Hindlimb muscle (tissue), 1 donor: ENCODE data around the gene PNPLA3. TPM values are rescaled to one million over a fixed set of nuclear protein-coding genes. Genes with fewer than 3 reads are reported as not detected.
"Not testable (repeated sequence)": the region's sequence is repeated elsewhere in the genome, so short reads cannot be mapped to it uniquely, and the experiment has no call there.

Experiments used
- DNase-seq: peaks from one replicate; pipeline ENCODE4 v3.0.0-alpha.2; 2013
- polyA plus RNA-seq: library from polyadenylated mRNA; unstranded; fragments of 120-200 nt; gene quantifications from one replicate; pipeline ENCODE4 v1.2.1, GENCODE V29; 2013; ENCODE audit not compliant: insufficient read length

PNPLA3 gene
- polyA plus RNA-seq, 1 donor, result 0.39 TPM

DNA sequence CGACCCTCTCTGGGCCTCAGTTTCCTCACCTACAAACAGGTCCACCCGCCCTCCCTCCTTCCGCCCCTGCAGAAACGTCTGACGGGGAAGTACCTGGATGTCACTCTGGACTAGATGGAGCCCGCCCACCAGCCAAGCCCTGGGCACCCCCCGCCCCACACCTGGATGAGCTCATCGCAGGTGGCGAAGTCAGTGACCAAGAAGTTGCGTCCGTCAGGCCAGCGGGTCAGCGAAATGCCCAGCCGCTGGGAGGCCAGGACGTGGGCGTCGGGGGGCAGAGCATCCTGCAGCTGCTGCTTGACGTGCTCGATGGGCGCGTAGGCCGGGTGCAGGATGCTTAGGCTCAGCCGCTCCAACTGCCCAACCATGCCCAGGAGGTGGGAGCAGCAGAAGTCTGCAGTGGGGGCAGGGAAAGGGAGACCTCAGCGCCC, 32.7 kb upstream of the PNPLA3 start:
- DNase-seq, result no peak

DNA sequence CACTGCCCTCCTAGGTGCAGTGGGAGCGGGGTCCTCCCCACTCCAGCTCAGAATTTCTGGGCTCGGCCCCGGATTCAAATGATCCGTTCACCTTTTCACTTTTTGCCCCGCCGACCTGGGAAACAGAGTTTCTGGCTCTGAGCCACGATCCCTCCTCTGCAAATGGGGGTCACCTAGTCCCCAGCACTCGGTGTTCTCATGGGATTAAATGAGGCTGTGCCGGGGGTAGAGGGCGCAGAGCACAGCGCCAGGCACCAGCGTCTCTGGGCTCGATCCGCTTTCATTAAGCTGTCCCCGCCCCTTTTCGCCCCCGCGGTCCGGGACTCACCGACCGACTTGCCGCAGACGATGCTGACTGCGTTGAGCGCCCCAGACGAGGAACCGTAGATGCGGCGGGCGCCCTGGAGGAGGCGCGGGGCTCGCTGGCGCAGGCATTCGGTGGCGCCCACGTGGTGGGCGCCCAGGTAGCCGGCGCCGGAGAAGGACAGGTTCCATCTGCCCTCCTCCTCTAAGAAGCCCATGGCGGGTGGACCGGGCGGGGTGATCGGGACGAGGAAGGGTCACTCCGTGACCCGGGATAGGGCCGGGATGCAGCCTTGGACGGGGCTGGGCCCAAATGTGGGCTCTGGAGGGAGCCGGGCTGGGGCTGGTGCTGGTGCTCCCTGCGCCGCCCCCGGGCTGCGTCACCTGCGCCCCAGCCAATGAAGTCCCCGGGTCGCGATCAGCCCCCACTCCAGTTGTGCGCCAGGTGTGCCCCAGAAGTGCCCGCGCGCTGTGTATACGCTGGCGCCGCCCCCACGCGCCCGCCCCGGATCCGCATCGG, 32.0 kb upstream of the PNPLA3 start, which contains the start of gene PNPLA5:
TSS of gene PNPLA5 (minus strand) at position 654 of the 823 bp plus-strand sequence. CDS start at position 521, 133 bp downstream.
- DNase-seq, result no peak

DNA sequence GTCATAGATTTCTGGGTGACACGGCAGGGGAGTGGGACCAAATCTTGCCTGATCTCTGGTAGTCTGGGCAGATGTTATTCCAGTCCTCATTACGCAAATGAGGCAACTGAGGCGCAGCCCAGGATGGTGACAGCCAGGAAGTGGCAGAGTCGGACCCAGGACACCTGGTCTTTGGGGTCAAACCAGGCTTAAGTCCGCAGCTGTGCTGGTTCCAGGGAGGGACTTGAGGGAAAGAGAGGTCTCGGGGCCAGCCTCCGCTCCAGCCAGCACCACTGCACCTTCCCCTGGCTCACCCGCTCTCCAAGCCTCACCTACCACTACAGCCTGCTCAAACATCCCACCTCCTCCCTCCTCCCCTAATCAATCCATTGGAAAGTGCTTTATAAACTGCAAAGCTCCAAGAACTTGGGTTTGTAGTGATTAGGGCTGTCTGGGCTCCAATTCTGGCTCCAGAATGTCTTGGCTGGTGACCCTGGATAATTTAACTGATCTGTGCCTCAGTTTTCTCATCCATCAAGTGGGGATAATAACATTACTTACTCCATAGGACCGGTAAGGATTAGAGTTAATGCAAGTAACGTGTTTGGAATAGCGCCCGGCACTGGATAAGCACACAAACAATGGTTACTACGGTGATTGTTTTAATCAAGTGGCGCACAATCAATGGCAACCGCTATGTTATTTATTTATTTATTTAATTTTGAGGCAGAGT, 31.3 kb upstream of the PNPLA3 start:
- DNase-seq, result no peak

DNA sequence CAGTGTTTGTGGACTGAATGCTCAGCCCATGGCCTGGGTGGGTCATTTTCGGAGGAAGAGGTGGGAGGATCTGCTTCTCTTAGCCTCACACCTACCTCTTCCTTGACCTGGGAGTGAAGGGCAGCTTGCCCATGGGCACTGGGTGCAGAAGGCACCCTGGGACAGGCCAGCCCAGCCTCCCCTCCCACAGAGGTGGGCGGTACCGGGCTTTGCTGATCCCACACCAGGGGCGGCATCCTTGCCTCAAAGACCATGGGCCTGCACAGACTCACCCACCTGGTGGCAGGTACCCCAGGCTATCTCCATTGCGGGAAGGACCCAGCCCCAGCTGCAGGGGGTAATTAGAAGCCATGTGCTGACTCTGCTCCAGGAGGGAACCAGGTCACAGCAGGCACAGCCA, 30.3 kb upstream of the PNPLA3 start:
- DNase-seq, result no peak

DNA sequence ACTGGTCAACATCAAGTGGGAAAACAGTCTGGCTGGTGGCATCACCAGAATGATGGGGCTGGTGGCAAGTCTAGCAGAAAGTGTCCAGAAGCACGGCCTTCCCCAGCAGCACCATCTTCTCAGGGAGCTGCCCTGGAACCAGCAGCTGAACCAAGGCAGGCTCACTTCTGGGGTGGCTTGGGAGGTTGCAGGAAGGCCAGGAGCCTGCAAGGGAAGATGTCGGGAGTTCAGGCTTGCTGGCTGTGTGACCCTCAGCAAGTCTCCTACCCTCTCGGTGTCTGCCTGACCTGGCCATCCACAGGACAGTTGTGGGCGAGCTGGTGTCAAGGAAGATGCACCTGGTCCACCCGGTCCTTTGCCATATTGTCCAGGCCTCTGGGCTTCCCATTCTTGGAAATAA, 29.5 kb upstream of the PNPLA3 start:
- no peak for DNase-seq

DNA sequence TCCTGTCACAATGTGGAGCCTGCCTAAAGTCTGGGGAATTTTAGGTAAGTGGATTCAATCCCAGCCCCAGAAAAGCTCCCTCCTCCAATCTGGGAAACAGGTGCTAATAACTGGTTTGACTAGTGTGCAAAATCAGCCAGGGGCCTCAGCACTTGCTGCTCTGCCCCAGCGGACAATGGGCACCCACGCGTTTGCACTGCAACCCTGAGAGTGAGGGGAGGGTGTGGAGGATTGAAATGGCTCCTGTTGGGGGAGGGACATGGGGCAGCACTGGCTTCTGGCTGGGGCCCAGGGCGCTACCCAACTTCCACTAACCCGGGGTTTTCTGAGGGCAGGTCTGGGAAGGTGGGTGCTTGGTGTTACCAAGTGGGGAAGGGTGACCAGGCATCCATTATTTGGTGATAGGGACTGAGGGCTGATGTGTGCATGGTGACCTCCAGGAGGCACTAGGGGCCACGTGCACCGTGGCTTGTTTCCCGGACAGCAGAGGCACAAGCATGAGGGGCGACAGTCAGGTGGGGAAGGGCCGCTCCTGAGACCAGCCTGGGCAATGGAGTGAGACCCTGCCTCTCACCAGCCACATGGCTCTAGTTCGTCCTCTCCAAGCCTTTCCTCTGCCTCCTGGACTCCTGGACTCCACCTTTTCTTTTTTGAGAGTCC, 27.5 kb upstream of the PNPLA3 start:
- no peak for DNase-seq

DNA sequence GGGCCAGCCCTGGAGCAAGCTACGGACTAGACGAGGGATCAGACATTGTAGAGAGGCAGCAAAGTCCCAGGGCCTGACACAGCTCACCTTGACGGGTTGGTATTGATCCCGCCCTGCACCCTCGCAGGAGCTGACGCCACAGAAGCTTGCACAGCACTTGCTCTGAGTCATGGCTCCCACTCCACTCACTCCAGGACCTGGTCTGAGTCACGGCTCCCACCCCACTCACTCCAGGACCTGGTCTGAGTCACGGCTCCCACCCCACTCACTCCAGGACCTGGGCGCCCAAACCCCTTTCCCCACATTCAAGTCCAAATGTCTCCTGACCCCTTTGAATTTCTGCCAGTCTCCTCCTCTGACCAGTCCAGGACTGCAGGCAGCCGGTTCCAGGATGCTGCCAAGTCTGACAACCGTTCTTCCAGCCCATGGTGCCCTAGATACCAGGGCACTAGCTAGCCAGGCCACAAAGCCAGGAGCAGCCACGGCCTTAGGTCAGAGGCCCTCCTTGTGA, 25.8 kb upstream of the PNPLA3 start:
- DNase-seq, result no peak

DNA sequence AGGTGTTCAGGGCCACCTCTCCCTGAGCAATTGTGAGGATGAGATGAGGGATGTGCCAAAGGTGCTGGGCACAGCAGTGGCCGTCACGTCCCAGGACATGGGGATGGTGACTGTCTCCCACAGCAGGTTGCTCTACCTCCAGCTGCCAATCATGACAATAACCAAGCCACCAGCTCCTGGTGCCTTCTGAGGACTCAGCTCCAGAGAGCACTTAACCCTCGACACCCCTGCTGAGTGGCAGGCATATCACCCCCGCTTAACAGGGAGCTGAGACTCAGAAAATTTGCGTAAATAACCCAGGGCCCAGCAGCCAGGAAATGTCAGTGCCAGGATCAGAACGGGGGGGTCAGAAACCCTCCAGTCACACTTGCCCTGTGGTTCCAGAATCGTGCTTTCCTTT, 23.4 kb upstream of the PNPLA3 start:
- no peak for DNase-seq

DNA sequence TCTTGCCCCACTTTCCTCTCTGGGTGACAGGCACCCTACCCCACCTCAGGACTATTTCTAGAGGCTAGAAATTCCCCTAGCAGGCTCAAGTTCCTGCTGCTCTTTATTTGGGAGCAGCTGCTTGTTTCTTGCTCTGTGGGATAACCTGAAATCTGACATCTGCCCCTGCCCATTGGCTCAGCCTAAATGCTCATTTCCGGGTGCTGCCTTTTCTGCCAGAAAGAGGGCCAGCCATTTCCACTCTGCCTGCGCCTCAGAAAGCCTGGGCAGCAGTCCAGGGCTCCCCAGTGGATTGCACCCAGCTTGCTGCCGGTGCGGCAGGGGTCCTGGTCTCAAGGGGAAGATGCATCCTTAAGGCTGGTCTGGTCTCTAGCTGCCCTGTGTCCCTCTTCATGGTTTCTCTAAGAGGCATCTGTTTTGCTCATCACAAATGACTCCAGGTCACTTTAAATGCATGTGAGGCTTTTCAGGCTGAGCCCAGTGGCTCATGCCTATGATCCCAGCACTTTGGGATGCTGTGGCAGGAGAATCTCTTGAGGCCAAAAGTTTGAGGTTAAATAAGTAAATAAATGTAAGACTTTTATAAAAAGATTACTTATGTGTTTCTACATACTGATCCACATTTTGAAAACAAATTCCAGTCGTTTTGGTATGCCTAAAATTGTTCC, 21.5 kb upstream of the PNPLA3 start:
- DNase-seq, result no peak

DNA sequence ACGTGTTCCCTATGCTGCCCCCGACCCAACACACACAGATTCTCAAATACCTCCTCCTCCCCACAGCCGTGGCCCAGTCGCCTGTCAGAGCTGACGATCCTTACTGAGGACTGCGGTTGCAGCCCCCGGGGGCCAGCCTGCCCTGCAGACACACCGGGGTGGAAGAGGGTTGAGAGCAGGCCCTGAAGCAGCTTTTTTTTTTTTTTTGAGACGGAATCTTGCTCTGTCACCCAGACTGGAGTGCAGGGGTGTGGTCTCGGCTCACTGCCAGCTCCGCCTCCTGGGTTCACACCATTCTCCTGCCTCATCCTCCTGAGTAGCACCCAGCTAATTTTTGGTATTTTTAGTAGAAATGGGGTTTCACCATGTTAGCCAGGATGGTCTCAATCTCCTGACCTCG, 20.6 kb upstream of the PNPLA3 start:
- not testable (repeated sequence) for DNase-seq

DNA sequence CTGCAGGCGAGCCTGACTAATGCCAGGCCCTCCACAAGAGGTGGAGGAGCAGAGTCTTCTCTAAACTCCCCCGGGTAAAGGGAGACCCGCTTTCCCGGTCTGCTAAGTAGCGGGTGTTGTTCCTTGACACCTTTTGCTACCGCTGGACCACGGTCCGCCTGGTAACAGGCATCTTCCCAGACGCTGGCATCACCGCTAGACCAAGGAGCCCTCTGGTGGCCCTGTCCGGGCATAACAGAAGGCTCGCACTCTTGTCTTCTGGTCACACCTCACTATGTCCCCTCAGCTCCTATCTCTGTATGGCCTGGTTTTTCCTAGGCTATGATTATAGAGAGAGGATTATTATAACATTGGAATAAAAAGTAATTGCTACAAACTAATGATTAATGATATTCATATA, 19.2 kb upstream of the PNPLA3 start:
- not testable (repeated sequence) for DNase-seq

DNA sequence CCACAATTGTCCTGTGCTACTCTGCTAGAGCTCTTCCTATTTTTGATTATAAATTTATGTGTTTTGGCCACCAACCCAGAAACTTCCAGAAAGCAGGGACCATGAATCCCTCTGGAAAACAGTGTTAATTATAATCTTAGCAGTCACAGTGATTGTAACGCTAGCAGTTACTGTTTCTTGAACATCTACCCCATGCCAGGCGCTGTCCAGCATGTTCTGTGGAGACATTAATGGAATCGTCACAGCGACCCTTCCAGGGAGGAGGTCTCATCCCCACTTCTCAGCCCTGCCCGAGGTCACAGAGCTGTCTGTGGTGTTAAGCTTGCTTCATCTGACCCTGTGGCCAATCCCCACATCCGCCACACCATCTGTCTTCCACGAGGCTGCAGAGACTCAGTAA, 17.9 kb upstream of the PNPLA3 start:
- no peak for DNase-seq

DNA sequence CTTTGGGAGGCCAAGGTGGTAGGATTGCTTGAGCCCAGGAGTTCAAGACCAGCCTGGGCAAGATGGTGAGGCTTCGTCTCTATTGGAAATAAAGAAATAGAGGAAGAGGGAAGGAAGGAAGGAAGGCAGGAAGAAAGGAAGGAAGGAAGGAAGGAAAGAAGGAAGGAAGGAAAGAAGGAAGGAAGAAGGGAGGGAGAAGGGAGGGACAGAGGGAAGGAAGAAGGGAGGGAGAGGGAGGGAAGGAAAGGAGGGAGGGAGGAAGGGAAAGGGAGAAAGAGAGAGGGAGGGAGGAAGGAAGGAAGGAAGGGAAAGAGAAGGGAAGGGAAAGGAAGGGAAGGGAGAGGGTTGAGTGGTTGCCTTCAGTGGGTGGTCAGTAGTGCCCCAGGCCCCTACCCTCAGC, 13.9 kb upstream of the PNPLA3 start:
- DNase-seq, result no peak

DNA sequence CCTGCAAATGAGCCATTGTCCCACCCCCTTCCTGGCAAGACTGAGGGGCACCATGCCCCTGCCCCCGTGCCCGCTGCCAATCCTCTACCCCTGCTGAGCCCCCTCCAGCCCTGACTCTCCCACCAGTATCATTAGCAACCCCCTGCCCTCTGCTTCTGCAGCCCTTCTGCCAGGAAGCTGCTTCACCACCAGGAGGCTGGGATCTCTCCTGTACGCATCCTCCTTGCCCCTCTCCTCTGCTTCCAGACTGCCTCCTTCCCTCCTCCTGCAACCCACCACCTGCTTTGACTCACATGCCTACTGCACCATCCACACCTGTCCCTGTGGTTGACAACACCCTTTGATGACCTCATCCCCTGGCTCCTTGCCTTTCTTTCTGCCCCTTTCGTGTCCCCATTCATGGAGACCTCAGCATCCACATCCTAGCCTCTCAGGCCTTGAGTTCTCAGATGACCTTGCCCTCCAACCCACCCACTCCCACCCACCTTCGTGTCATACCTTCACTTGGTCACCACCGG, 13.4 kb upstream of the PNPLA3 start:
- DNase-seq, result no peak

DNA sequence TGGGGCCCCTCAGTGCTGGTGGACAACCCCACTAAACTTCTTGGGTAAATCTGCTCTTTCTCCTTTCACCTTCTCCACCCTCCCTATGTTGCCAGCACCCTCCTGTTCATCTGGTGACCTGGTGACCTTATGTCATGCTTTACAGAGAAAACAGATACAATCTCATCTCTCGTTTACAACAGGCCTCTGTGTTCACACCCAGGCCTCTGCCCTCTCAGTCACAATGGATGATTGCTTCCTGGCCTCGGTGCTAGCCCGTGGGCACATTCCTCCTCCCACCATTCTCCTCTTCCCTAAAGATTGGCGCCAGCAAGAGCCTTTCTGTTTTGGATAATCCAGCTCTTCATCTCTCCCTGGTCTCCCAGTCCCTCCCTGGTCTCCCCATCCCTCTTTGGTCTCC, 12.3 kb upstream of the PNPLA3 start:
- DNase-seq, result no peak

DNA sequence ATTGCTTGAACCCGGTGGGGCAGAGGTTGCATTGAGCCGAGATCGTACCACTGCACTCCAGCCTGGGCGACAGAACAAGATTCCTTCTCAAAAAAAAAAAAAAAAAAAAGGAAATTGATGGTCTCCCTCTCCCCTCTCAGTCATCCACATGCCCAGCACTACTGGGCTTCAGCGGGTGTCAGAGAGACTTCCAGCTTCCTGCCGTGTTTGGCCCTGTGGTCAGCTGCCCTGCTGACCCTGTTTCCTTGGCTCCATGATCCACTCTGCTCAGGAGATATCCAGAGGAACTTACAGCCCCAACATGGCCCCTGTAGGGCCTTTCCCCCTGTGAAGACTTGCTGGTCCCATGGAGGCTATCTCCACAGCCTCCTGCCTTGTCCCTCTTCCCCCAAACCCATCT, 6.1 kb upstream of the PNPLA3 start:
- DNase-seq, result no peak

DNA sequence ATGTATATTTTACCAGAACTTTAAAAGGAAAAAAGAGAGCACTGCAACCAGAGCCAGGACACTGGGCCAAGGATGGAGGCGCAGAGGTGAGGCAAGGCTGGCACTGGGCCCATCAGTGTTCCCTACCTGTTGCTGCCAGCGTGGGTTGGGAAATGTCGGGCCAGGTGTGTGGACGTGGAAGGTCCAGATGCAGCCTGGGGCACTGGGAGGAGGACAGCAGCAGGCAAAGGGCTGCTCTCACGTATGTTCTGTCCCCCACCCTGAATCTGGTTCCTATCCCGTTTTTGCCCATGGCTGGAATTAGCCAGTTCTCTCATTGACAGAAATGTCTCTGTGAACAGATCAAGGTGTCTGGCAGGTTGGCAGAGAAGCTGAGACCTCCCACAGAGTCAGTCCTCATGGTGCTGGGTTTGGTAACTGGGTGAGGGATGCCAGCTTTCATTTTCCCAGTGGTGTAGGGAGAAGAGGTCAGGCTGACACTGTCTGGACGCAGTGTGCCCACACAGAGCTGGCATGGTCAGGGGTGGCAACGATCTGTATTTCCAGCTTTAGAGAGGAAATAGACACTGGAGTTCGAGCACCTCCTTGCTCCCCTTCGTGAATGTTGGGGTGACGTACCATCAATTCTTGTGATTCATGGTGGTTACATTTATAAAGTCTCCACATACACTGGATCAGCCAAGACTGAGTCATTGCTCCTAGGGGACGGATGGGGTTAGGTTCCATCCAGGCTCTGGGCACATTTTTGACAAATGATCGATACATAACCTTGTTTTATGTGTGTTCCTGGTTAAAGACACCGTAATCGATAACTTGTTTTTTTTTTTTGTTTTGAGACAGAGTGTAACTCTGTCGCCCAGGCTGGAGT, 4.3 kb upstream of the PNPLA3 start:
- no peak for DNase-seq

DNA sequence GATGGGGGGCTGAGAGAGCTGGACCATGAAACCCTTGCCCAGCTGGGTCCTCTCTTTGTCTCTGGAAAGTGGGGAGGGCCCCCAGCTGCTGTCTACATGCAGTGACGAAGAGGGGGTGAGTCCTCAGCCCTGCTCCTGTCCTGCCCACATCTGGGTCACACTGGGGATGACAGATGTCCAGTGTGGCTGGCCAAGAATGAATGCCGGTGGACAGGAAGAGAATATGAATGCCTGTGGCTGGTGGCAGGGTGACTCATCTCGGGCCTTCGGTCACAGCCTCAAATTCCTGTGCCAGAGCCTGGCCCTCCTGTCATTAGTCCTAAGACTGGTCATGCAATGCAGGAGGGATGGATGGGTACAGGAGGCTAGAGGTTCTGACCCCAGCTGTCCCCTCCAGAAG, 2.2 kb upstream of the PNPLA3 start:
- no peak for DNase-seq

DNA sequence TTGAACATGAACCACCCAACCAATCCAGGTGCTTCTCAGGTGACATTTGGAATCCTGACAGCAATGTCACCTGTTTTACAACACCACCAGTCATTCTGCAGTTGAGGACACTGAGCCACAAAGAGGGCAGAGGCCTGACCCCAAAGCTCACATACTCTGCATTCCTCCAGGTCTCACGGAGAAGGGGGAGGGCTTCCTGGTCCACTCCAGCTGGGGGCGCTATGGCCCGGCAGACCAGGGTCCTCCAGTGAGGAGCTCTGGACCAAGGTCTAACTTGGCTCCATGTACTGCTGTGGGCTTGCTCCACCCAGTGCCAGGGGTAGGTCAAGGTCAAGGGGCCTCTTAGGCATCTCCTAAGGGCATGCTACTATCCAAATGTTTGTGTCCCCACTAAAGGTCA, 1.5 kb upstream of the PNPLA3 start:
- DNase-seq, result no peak

DNA sequence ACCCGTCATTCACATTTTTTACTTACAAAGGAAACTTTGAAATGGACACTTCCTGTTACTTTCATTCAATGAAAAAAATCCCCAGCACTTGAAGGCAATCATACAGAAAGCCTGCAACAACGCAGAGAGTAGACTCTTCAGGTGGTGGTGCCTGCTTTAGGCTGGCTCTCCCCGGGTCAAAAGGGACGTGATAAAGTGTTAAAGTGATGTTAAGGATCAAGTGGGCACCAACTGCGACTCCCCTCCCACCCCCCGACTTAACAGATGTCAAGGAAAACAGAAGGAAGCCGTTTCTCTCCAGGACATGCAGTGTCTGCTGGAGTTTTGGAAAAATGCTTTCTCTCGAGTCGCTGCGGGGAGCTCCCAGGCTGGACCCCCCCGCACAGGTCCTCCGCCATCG, 414 bp upstream of the PNPLA3 start:
- no peak for DNase-seq

DNA sequence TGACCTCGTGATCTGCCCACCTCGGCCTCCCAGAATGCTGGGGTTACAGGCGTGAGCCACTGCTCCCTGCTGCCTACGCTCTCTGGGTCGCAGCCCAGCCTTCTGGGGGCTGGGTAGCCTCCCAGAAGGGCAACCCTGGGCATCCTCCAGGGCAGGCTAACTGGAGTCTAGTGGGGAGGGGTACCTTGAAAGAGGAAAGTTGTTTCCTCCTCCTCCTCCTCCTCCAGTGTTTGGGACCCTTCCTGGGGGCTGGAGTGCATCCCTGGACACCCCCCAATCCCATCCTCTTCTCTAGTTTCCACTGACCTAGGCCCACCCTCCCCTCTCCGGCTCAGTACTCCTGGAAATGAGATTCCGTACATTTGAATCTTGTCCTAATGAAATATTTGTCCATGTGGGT, 1.3 kb downstream of the PNPLA3 start:
- DNase-seq, result no peak
